ENCODE data around the gene GDF7.

- TF ChIP-seq TEAD4 (IDR thresholded peaks at IDR 0.05), result no peak
- no peak for TF ChIP-seq FOXM1 (IDR thresholded peaks at IDR 0.05; ENCODE audit: borderline replicate concordance, low read depth)
- no peak for TF ChIP-seq YY1 (IDR thresholded peaks at IDR 0.05; ENCODE audit: low read depth)
- no peak for TF ChIP-seq MAX (IDR thresholded peaks at IDR 0.05)
- TF ChIP-seq EP300 (IDR thresholded peaks at IDR 0.05; ENCODE audit: borderline replicate concordance), result no peak
These were observed 9.6 kb downstream of the GDF7 start for GRCh38 chr2:20676353-20677215.

Data from Ishikawa (cell line).